Subcutaneous abdominal adipose tissue (tissue), 5 donors: ENCODE measurements around the gene NTF3.

Source experiments
- H3K27ac ChIP-seq: one replicate; pipeline ENCODE4 v1.7.0; 2013; ENCODE audit warnings: low read depth, mild to moderate bottlenecking, inconsistent platforms, low read length, moderate library complexity
- H3K27me3 ChIP-seq, 5 donors: one replicate each; pipeline ENCODE4 v1.7.0; 2013; ENCODE audit warnings: low read length in 5 of 5, inconsistent platforms in 1 of 5; ENCODE audit not compliant: control insufficient read depth in 5 of 5, insufficient read depth in 4 of 5
- H3K36me3 ChIP-seq, 5 donors: one replicate each; pipeline ENCODE4 v1.7.0; 2013; ENCODE audit warnings: low read length in 5 of 5; ENCODE audit not compliant: control insufficient read depth in 5 of 5, insufficient read depth in 5 of 5
- H3K4me1 ChIP-seq, 5 donors: one replicate each; pipeline ENCODE4 v1.7.0; 2013; ENCODE audit warnings: low read length in 5 of 5, mild to moderate bottlenecking in 3 of 5, moderate library complexity in 1 of 5; ENCODE audit not compliant: control insufficient read depth in 5 of 5, insufficient read depth in 5 of 5
- H3K4me3 ChIP-seq, 5 donors: one replicate each; pipeline ENCODE4 v1.7.0; 2013; ENCODE audit warnings: low read length in 5 of 5, low read depth in 1 of 5
- H3K9ac ChIP-seq, 5 donors: one replicate each; pipeline ENCODE4 v1.7.0; 2013; ENCODE audit warnings: low read length in 5 of 5, mild to moderate bottlenecking in 4 of 5, moderate library complexity in 3 of 5
- H3K9me3 ChIP-seq, 5 donors: one replicate each; pipeline ENCODE4 v1.7.0; 2013; ENCODE audit warnings: low read length in 5 of 5; ENCODE audit not compliant: control insufficient read depth in 5 of 5
- donor health status: healthy.
- donor health status: healthy.
- donor health status: healthy.
- donor health status: healthy.
- donor health status: healthy.

Gene NTF3

DNA sequence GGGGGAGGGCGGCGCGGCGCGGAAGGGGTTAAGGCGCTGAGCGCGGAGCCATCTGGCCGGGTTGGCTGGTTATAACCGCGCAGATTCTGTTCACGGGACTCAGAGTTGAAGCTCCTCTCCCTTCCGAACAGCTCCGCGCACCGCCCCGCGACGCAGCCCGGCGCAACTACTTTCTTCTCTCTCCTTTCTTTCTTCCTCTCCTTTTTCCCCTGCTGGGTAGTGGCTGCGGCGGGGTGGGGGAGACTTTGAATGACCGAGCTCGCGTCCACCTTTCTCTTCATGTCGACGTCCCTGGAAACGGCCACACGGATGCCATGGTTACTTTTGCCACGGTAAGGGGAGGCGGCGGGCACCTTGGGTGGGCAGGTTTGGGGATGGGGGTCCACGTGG is at the start of gene NTF3:
Gene NTF3, plus strand, starts transcription at position 98 of the 390 bp plus-strand sequence. Its CDS starts 217 bp downstream, at position 315.
- Histone ChIP-seq H3K9ac (no peak within 1 kb of the TSS), H3K27me3 (peaks cover 40 to 68% (median 53%) of the 10 kb centered on the region in 5 donors), H3K27ac (no peak within 1 kb of the TSS), H3K36me3 (no peaks in the 10 kb centered on the region), H3K9me3 (no peaks in the 10 kb centered on the region), H3K4me3 (peak within 1 kb of the TSS; percentile 26 to 62 (median 56)), H3K4me1 (peaks cover 1 to 27% (median 23%) of the 10 kb centered on the region in 5 donors)

DNA sequence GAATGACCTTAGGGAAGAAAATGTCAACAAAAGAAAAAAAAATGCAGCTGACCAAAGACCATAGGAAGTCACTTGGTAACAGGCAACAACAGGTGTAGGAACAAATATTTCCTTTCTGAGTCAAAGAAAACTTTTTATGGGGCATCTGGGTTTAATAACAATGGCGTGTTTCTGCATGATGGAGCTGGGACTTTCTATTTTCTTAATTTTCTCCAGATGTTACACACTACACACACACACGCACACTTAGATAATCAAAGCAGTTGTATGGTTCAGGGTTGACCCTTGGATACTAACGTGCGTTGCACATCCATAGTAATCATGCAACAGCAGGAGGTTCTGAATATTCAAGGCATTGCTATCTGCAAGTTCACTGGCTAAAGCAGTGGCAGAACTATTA is 47.9 kb upstream of the NTF3 start:
- peaks cover 0 to 6% (median 0%) of the 10 kb centered on the region in 5 donors for H3K27me3 ChIP-seq
- no peaks in the 10 kb centered on the region for H3K4me1 ChIP-seq

DNA sequence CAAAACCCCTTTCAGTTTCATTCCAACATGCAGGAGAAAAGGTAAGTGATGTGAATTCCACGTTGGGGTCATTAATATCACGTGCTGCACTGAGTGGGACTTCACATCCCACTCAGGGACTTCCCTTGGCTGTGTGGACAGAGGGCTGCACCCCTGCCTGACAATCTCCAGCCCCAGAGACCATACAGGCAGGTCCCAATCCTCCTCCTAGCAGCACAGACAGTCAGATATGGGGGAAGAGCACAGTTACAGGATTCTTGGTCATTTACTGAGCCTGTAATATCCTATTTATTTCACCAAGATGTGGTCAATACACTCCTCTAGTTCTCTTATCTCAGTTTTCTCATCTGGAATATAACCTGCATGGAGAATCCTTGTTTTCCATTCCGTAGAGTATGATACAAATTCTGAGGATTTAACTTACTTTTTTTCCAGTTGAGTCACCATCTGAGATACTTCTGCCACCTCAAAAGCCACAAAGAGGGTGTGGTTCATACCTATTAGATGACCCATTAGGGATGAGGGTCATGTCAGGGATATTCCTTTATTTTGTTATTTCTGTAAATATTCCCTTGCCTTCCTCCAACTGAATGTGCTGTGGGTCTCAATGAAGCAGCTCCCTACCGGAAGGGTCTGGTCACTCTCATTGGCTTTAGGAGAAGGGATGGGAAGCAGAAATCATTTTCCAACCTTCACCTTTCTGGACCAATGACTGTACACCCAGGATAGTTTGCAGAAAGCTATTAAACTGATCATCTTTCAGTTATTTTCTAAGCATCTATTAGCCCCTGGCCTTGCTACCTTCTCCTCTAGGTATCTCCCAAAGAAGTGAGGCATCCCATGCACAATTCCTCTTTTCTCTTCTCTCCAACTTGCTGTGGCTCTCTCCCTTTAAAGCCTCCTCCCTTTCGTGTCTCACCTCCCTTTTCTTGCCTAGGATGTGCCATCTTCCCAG is 43.0 kb upstream of the NTF3 start:
- no peak overlapping the region for H3K27ac ChIP-seq
- H3K36me3 ChIP-seq = no peaks in the 10 kb centered on the region
- H3K4me3 ChIP-seq = no peak overlapping the region
- peaks cover 0 to 6% (median 0%) of the 10 kb centered on the region in 5 donors for H3K27me3 ChIP-seq
- no peaks in the 10 kb centered on the region for H3K9me3 ChIP-seq
- H3K4me1 ChIP-seq = no peaks in the 10 kb centered on the region
- H3K9ac ChIP-seq = no peak overlapping the region

More for the DNA sequence above, 47.9 kb upstream of the NTF3 start:
- Histone ChIP-seq H3K36me3 (no peaks in the 10 kb centered on the region), H3K9ac (no peak overlapping the region), H3K4me3 (no peak overlapping the region), H3K27ac (no peak overlapping the region), H3K9me3 (no peaks in the 10 kb centered on the region)

DNA sequence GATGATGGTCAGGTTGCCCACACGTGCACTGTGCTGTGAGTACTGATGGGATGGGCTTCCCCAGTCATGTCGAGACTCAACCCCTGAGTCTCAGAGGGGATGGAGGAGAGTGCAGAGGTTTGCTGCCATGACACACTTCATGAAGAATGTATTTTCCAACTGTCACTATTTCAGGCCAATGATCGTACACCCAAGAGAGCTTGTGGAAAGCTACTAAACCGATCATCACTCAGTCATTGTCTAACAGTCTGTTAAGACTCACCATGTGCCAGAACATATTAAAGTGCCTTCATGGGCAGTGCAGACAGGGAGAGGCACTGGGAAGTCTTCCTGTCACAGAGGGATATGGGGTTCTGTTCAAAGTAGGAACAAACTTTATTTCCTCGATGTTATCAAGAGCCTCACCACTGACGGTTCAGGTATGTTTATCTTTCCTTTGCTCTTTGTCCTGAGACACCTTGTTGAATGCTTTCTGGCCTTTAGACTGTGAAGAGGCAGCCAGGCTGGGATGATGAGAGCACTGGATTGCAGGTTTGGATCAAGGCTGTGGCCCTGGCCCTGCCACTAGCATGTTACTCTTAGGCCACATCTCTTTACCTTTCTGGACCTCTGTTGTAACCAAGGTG is 41.6 kb upstream of the NTF3 start:
- no peak overlapping the region for H3K9ac ChIP-seq
- peaks cover 0 to 11% (median 2%) of the 10 kb centered on the region in 5 donors for H3K27me3 ChIP-seq
- H3K27ac ChIP-seq = no peak overlapping the region
- H3K4me1 ChIP-seq = no peaks in the 10 kb centered on the region
- H3K36me3 ChIP-seq = no peaks in the 10 kb centered on the region
- no peaks in the 10 kb centered on the region for H3K9me3 ChIP-seq
- no peak overlapping the region for H3K4me3 ChIP-seq

DNA sequence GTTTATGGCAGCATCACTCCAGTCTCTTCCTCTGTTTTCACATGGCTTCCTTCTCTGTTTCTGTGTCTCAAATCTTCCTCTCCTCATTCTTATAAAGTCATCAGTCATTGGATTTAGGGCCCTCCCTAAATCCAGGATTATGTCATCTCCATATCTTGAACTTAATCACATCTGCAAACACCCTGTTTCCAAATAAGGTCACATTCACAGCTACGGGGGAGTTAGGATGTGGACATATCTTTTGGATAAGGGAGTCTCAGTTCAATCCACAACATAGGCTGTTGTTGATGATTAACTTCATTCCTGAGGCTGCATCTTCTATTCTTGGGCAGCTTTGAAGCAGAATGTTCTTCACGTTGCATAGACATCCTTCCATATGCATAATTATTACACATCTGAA is 40.3 kb upstream of the NTF3 start:
- peaks cover 0 to 4% (median 0%) of the 10 kb centered on the region in 5 donors for H3K4me1 ChIP-seq

DNA sequence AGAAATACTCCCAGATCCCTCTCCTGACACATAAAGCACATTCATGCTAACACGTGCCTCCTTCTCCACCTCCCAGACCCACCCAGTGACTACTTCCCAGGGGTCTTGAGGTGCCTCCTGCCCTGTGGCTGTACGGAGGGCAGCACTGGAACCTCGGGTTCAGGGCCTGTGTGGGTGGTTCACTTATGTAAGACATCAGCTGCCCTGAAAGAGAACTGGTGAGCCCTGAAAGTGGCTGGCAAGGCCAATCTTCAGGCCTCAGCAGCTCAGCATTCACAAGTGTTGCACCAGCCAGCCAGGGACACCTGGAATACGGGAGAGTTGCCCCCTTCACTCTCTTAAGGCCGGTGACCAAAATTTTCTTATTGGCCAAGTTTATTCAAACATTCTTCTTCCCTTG is 38.9 kb upstream of the NTF3 start:
- H3K27me3 ChIP-seq = peaks cover 0 to 14% (median 2%) of the 10 kb centered on the region in 5 donors
- no peaks in the 10 kb centered on the region for H3K36me3 ChIP-seq
- no peak overlapping the region for H3K27ac ChIP-seq
- peaks cover 0 to 4% (median 0%) of the 10 kb centered on the region in 5 donors for H3K4me1 ChIP-seq
- no peak overlapping the region for H3K4me3 ChIP-seq
- H3K9ac ChIP-seq = no peak overlapping the region
- no peaks in the 10 kb centered on the region for H3K9me3 ChIP-seq

More for the DNA sequence above, 40.3 kb upstream of the NTF3 start:
- Histone ChIP-seq H3K36me3 (no peaks in the 10 kb centered on the region), H3K27me3 (peaks cover 0 to 14% (median 2%) of the 10 kb centered on the region in 5 donors), H3K9ac (no peak overlapping the region), H3K9me3 (no peaks in the 10 kb centered on the region), H3K27ac (no peak overlapping the region), H3K4me3 (no peak overlapping the region)

DNA sequence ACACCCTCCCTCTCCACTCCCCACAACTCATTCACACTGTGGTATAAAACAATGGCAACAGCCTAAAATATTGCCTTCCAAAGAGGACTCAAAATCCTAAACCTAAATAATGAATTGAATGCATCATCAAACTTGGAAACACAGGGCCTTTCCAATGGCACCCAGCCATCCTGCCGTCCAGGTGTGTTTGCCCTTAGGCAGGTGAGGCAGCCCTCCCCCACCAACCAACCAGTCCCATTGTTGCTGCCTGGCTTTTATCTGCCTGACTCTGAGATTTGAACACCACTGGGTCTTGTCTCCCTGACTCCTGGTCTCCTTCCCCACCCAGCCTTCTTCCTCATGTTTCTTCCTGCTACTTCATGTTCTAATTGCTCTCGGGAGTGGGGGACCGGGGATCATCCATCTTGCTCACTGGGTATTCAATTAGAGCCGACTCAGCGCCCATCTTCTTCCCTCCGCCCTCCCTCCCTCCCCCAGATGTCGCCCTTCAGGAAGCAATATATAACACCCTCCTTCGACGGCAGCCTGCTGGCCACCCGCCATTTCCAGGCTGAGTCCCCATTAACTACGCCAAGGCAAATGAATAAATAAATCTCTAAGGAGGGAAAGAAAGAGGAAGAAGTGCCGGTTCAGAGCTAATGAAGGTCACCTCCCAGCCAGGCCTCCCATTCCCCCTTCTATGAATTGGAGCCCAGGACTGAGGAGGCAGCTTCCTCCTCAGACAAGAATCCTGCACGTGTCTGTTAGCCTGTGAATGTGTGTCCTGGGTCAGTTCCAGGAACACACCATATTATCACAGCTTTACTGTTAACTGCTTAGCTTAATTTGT is 36.3 kb upstream of the NTF3 start:
- Histone ChIP-seq H3K4me3 (no peak overlapping the region), H3K4me1 (peaks cover 0 to 4% (median 0%) of the 10 kb centered on the region in 5 donors), H3K27me3 (peaks cover 0 to 11% (median 2%) of the 10 kb centered on the region in 5 donors), H3K36me3 (no peaks in the 10 kb centered on the region), H3K9ac (no peak overlapping the region), H3K27ac (no peak overlapping the region), H3K9me3 (no peaks in the 10 kb centered on the region)

DNA sequence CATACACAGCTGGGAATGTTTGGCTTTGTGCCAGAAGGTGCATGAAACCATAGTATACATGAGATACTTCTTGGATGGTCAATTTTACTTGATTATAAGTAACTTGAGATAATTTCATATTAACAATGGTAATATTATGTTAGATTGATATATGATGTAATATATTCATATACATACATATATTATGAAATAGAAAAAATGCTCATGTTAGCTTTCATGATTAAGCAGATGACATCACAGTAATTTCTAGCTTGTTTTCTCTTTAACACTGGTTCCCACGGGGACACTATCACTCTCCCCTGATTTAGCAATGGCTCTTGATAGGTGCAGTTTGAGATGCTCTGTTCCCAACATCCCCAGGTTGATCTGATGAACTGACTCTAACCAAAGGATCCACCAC is 35.4 kb upstream of the NTF3 start:
- no peaks in the 10 kb centered on the region for H3K9me3 ChIP-seq
- no peaks in the 10 kb centered on the region for H3K36me3 ChIP-seq

DNA sequence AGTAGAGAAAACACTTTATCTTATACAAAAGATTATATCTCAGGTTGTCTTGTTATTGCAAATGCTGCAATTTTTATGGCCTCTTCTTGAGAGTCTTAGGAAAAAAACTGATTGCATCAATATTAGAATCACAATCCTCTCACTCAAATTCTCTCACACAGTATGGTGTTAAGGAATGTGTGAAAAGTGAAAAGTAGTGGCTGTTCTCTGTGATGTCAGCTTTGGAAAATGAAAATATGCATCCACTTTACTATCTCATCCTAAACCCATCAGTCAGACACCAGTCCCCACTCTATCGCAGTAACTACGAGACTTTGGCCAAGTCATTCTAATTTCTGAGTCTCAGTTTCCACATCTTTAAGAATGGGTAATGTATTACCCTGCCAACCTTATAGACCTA is 32.6 kb upstream of the NTF3 start:
- peaks cover 0 to 16% (median 7%) of the 10 kb centered on the region in 5 donors for H3K4me1 ChIP-seq
- no peaks in the 10 kb centered on the region for H3K9me3 ChIP-seq
- H3K9ac ChIP-seq = no peak overlapping the region
- H3K27ac ChIP-seq = no peak overlapping the region
- H3K36me3 ChIP-seq = no peaks in the 10 kb centered on the region
- H3K4me3 ChIP-seq = no peak overlapping the region
- H3K27me3 ChIP-seq = peaks cover 0 to 8% (median 2%) of the 10 kb centered on the region in 5 donors

More for the DNA sequence above, 35.4 kb upstream of the NTF3 start:
- Histone ChIP-seq H3K4me1 (peaks cover 0 to 4% (median 0%) of the 10 kb centered on the region in 5 donors), H3K9ac (no peak overlapping the region), H3K27ac (no peak overlapping the region), H3K27me3 (peaks cover 0 to 8% (median 2%) of the 10 kb centered on the region in 5 donors), H3K4me3 (no peak overlapping the region)
